GM12873 (cell line): ENCODE measurements around the gene HBM.

Experiments used
- CTCF ChIP-seq: IDR thresholded peaks from 2 replicates; pipeline ENCODE4 v1.5.1; 2012; ENCODE audit warnings: low read depth, mild to moderate bottlenecking, moderate library complexity, low read length, control low read depth; ENCODE audit not compliant: insufficient read depth; ENCODE audit errors: missing control alignments

Gene HBM, protein sequence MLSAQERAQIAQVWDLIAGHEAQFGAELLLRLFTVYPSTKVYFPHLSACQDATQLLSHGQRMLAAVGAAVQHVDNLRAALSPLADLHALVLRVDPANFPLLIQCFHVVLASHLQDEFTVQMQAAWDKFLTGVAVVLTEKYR

GRCh38 chr16:165539-166374 lies at the start of gene HBM:
Gene HBM (plus strand): TSS chr16:165978. CDS start chr16:165998, 20 bp downstream.
- TF ChIP-seq CTCF = no peak

DNA sequence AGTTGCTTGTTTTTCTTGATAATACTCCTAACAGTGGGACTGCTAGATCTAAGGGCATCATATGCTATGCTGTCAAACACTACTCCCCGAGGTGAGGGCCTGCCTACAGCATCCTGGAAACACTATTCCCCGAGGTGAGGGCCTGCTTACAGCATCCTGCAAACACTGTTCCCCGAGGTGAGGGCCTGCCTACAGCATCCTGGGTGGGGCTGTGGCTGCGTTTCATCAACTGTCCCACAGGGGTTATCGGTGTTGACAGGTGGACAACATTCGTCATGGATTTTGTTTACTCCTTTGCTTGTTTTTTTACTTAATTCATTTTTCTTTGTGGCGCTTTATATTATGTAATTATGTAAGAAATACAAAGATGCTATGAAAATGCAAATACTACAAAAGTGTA lies 49.8 kb upstream of the HBM start:
- no peak for TF ChIP-seq CTCF

GRCh38 chr16:117379-118365 lies 48.1 kb upstream of the HBM start:
- TF ChIP-seq CTCF = peak; percentile 89

DNA sequence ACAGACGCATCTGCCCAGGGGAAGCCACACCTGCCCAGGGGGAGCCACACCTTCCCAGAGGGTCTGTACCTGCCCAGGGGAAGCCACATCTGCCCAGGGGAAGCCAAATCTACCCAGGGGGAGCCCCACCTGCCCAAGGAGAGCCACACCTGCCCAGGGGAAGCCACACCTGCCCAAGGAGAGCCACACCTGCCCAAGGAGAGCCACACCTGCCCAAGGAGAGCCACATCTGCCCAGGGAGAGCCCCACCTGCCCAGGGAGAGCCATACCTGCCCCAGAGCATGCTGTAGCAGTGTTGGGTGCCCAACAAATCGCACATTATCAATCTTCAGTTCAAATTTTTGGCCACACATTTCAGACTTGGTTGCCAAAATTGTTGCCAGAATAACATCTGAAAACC lies 46.9 kb upstream of the HBM start:
- no peak for TF ChIP-seq CTCF

GRCh38 chr16:119295-119694 lies 46.5 kb upstream of the HBM start:
- TF ChIP-seq CTCF = no peak

GRCh38 chr16:119835-120491 lies 45.8 kb upstream of the HBM start:
- TF ChIP-seq CTCF = no peak
